Measurements from ENCODE around the gene RBM20. TPM values are rescaled to one million over a fixed set of nuclear protein-coding genes. Genes with fewer than 3 reads are reported as not detected.

RBM20 gene
- total and polyA plus RNA-seq, 2 of the 13 experiments (the other 11 are each of a cell fraction or from before 2014, with no cell fraction given), result 0.02 to 0.22 TPM

GRCh38 chr10:110837418-110838171 lies 193.5 kb downstream of the RBM20 start (continued):
- no peak for TF ChIP-seq ZNF207 (IDR thresholded peaks at IDR 0.05; ENCODE audit: borderline replicate concordance)
- no peak for TF ChIP-seq SMARCE1 (IDR thresholded peaks at IDR 0.05; ENCODE audit: borderline replicate concordance)
- TF ChIP-seq ZNF792 (CRISPR knock-in tag; IDR thresholded peaks at IDR 0.05), result peak; percentile 60; the same call in 1 of the 2 replicates
- TF ChIP-seq BHLHE40 (IDR thresholded peaks at IDR 0.05; ENCODE audit: low read length), result no peak
- TF ChIP-seq GFI1 (CRISPR knock-in tag; IDR thresholded peaks at IDR 0.05; ENCODE audit: borderline replicate concordance), result no peak
- TF ChIP-seq ZNF615 (CRISPR knock-in tag; IDR thresholded peaks at IDR 0.05; ENCODE audit: borderline replicate concordance), result no peak
- TF ChIP-seq ZKSCAN8 (CRISPR knock-in tag; IDR thresholded peaks at IDR 0.05; ENCODE audit: borderline replicate concordance), result peak; percentile 36; the same call in 1 of the 2 replicates
- no peak for TF ChIP-seq ZNF788 (CRISPR knock-in tag; IDR thresholded peaks at IDR 0.05; ENCODE audit: borderline replicate concordance)
- 0 out of 2 replicates have a peak, but pooled peaks have one; percentile 6 for TF ChIP-seq ZBTB38 (CRISPR knock-in tag; IDR thresholded peaks at IDR 0.05)
- TF ChIP-seq ZNF326 (CRISPR knock-in tag; IDR thresholded peaks at IDR 0.05; ENCODE audit: borderline replicate concordance), result no peak
- TF ChIP-seq CREB3 (CRISPR knock-in tag; IDR thresholded peaks at IDR 0.05), result no peak
- no peak for TF ChIP-seq NCOR1 (IDR thresholded peaks at IDR 0.05; ENCODE audit: borderline replicate concordance, low read length)
- TF ChIP-seq ZNF20 (CRISPR knock-in tag; IDR thresholded peaks at IDR 0.05), result 0 out of 2 replicates have a peak, but pooled peaks have one; percentile 57
- no peak for TF ChIP-seq FOSL1 (CRISPR knock-in tag; IDR thresholded peaks at IDR 0.05; ENCODE audit: borderline replicate concordance)
- no peak for TF ChIP-seq ZBTB4 (CRISPR knock-in tag; IDR thresholded peaks at IDR 0.05; ENCODE audit: borderline replicate concordance)
- TF ChIP-seq ZNF639 (CRISPR knock-in tag; conservative IDR thresholded peaks at IDR 0.05), result no peak
- no peak for TF ChIP-seq SCMH1 (CRISPR knock-in tag; IDR thresholded peaks at IDR 0.05; ENCODE audit: borderline replicate concordance)
- TF ChIP-seq KAT2B (IDR thresholded peaks at IDR 0.05; ENCODE audit: borderline replicate concordance, low read depth, low read length), result no peak
- TF ChIP-seq ZGPAT (CRISPR knock-in tag; IDR thresholded peaks at IDR 0.05), result no peak
- 0 out of 2 replicates have a peak, but pooled peaks have one; percentile 26 for TF ChIP-seq FOXA3 (CRISPR knock-in tag; IDR thresholded peaks at IDR 0.05)
- TF ChIP-seq HIVEP1 (CRISPR knock-in tag; IDR thresholded peaks at IDR 0.05), result no peak
- TF ChIP-seq ZNF292 (CRISPR knock-in tag; IDR thresholded peaks at IDR 0.05; ENCODE audit: borderline replicate concordance, low read depth), result peak; percentile 64; the same call in 1 of the 2 replicates
- TF ChIP-seq NCOA1 (CRISPR knock-in tag; IDR thresholded peaks at IDR 0.05), result no peak
- TF ChIP-seq HNRNPK (IDR thresholded peaks at IDR 0.05; ENCODE audit: low read depth, low read length, poor library complexity, severe bottlenecking), result no peak
